Upper lobe of left lung (tissue), 6 donors: ENCODE measurements around the gene PCDH1. TPM values are rescaled to one million over a fixed set of nuclear protein-coding genes. Genes with fewer than 3 reads are reported as not detected.
A peak's percentile ranks its signal among the peaks of the same experiment; 100 is the strongest.

Source experiments
- ATAC-seq, 2 donors: fragments of 200-7000 bp; cut with Tn5 transposase; one replicate each; pipeline ENCODE4 v1.9.1; 2022; ENCODE audit warnings: mild to moderate bottlenecking in 2 of 2, moderate library complexity in 2 of 2; ENCODE audit not compliant: low FRiP score in 2 of 2
- DNase-seq, 2 donors: peaks; one replicate each; pipeline ENCODE4 v3.0.0-alpha.2; 2019 to 2020
- H3K27ac ChIP-seq, 4 donors: fragments of 200-600 bp; sonication (generic); one replicate each; pipeline ENCODE4 v1.5.1; 2016 to 2019
- H3K27me3 ChIP-seq, 4 donors: fragments of 200-600 bp; sonication (generic); one replicate each; pipeline ENCODE4 v1.5.1; 2017 to 2019
- H3K36me3 ChIP-seq, 4 donors: fragments of 200-600 bp; sonication (generic); one replicate each; pipeline ENCODE4 v1.5.1; 2016 to 2019
- H3K4me1 ChIP-seq, 4 donors: fragments of 200-600 bp; sonication (generic); one replicate each; pipeline ENCODE4 v1.5.1; 2018 to 2019
- H3K4me3 ChIP-seq, 4 donors: fragments of 200-600 bp; sonication (generic); one replicate each; pipeline ENCODE4 v1.5.1; 2017 to 2019; ENCODE audit warnings: mild to moderate bottlenecking in 2 of 4, moderate library complexity in 1 of 4
- H3K9me3 ChIP-seq, 4 donors: fragments of 200-600 bp; sonication (generic); one replicate each; pipeline ENCODE4 v1.5.1; 2018 to 2019
- EP300 ChIP-seq, 4 donors: sonication (generic); formaldehyde crosslinking; IDR thresholded peaks; one replicate each; pipeline ENCODE4 v1.5.1; 2017; ENCODE audit warnings: antibody characterized with exemption in 4 of 4, control low read depth in 2 of 4
- POLR2A ChIP-seq, 4 donors: fragments of 450-650 bp; IDR thresholded peaks; one replicate each; pipeline ENCODE4 v1.5.1; 2016 to 2017; ENCODE audit warnings: antibody characterized with exemption in 4 of 4, mild to moderate bottlenecking in 2 of 4
- POLR2AphosphoS5 ChIP-seq, 2 donors: sonication (generic); formaldehyde crosslinking; IDR thresholded peaks; one replicate each; pipeline ENCODE4 v1.5.1; 2017; ENCODE audit warnings: antibody characterized with exemption in 2 of 2
- WGBS, 2 donors: methylation state at CpG; one replicate each; pipeline ENCODE4 v1.1.5; 2017 to 2018; 5-methylcytosine and 5-hydroxymethylcytosine counted together
- total RNA-seq, 6 donors: library from RNA; depleted of rRNA in 4 of 6; stranded (reverse); fragments of >200 nt in 4 of 6; gene quantifications; one replicate each; pipeline versions ENCODE4 v1.1.0 to v1.2.1, GENCODE V29; 2016 to 2021
- TF ChIP-seq, protein P1 (sequence below), 6 experiments: fragments of 450-650 bp in 4 of 6; fragments of 200-600 bp in 2 of 6; sonication (generic) in 2 of 6; IDR thresholded peaks; one replicate each; pipeline ENCODE4 v1.5.1; 2016 to 2019; ENCODE audit warnings: antibody characterized with exemption in 6 of 6
- donor health status: DM: no; HTN: no; CAD: no; lungs with moderate emphysema.
- donor health status: DM: no; HTN: yes; CAD: no; lungs with severe emphysema.

PCDH1 gene
- total RNA-seq, 6 donors from 2014 or later, result 41.3 to 133 (median 81.6) TPM

- 83 to 84% methylated on average over 9 of the region's 9 CpGs for WGBS, 2 donors
- H3K4me3 ChIP-seq, result no peak overlapping the region
- ATAC-seq, result no peak
- peak overlapping the region; percentile 81 to 97 (median 94) for H3K27ac ChIP-seq
- H3K27me3 ChIP-seq, result no peaks in the 10 kb centered on the region
- H3K4me1 ChIP-seq, result peaks cover 74 to 90% (median 84%) of the 10 kb centered on the region in 4 donors
- TF ChIP-seq EP300 (IDR thresholded peaks at IDR 0.05) (no peak), POLR2AphosphoS5 (IDR thresholded peaks at IDR 0.05) (no peak)
- no peaks in the 10 kb centered on the region for H3K9me3 ChIP-seq
- no peak for DNase-seq
- no peaks in the 10 kb centered on the region for H3K36me3 ChIP-seq
Observed at GRCh38 chr5:141844414-141845097, 33.7 kb downstream of the PCDH1 start.

DNA sequence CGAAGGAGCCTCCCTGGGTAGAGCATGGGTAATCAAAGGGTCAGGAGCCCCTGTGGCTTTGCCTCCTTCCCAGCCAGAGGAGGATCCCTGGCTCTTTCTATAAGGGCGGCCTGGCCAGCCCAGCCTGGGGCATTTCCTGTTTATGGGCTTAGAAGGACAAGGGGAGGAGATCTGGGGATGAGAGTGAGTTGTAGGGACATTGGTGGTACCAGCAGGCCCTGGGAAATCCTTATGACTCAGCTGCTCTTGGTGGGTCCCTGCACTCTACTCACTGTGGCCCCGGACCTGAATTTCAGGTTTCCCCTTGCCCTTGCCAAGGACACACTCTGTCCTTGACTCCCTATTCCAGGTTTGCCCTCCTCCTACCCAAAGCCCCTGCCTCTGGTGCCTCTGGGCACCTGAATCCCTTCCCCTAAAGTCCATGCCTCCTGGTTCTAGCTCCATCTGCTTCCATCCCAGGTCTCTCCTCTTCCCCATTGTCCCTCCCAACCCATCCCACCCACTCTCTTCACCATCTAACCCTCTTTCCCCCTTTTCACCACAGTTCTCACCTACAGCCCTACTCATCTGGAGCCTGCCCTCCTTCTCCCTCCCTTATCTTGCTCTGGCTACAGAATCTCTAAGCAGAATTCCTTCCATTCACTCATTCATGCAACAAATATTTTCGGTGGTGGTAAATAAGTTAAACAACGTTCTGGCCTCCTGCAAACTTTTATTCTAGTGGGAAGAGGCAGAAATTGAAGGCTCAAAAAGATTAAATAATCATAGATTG is 34.9 kb downstream of the PCDH1 start:
- Histone ChIP-seq H3K27me3 (no peaks in the 10 kb centered on the region), H3K36me3 (no peaks in the 10 kb centered on the region), H3K4me3 (no peak overlapping the region), H3K9me3 (no peaks in the 10 kb centered on the region), H3K4me1 (peaks cover 73 to 88% (median 81%) of the 10 kb centered on the region in 4 donors), H3K27ac (peak overlapping the region; percentile 81 to 97 (median 94))
- DNase-seq, result peak in 1 of 2 donors; percentile 58
- TF ChIP-seq EP300 (IDR thresholded peaks at IDR 0.05) (peak in 2 of 4 donors; percentile 45 to 71), POLR2AphosphoS5 (IDR thresholded peaks at IDR 0.05) (peak; percentile 38 to 70), POLR2A (IDR thresholded peaks at IDR 0.05) (peak in 1 of 4 donors; percentile 8)
- TF ChIP-seq, protein P1, sequence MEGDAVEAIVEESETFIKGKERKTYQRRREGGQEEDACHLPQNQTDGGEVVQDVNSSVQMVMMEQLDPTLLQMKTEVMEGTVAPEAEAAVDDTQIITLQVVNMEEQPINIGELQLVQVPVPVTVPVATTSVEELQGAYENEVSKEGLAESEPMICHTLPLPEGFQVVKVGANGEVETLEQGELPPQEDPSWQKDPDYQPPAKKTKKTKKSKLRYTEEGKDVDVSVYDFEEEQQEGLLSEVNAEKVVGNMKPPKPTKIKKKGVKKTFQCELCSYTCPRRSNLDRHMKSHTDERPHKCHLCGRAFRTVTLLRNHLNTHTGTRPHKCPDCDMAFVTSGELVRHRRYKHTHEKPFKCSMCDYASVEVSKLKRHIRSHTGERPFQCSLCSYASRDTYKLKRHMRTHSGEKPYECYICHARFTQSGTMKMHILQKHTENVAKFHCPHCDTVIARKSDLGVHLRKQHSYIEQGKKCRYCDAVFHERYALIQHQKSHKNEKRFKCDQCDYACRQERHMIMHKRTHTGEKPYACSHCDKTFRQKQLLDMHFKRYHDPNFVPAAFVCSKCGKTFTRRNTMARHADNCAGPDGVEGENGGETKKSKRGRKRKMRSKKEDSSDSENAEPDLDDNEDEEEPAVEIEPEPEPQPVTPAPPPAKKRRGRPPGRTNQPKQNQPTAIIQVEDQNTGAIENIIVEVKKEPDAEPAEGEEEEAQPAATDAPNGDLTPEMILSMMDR (IDR thresholded peaks at IDR 0.05), result no peak
- 34 to 59% methylated on average over 5 of the region's 5 CpGs for WGBS, 2 donors
- no peak for ATAC-seq

- 24 to 29% methylated on average over 7 to 14 of the region's 14 CpGs for WGBS, 2 donors
- peaks cover 70 to 88% (median 77%) of the 10 kb centered on the region in 4 donors for H3K4me1 ChIP-seq
- peak overlapping the region; percentile 81 to 97 (median 94) for H3K27ac ChIP-seq
- ATAC-seq, result peak; percentile 31 to 69
- TF ChIP-seq, protein P1 (IDR thresholded peaks at IDR 0.05), result no peak
- TF ChIP-seq EP300 (IDR thresholded peaks at IDR 0.05), result peak in 2 of 4 donors; percentile 44 to 46
- peak in 1 of 2 donors; percentile 51 for TF ChIP-seq POLR2AphosphoS5 (IDR thresholded peaks at IDR 0.05)
- TF ChIP-seq POLR2A (IDR thresholded peaks at IDR 0.05), result peak in 1 of 4 donors; percentile 7
- H3K27me3 ChIP-seq, result no peaks in the 10 kb centered on the region
- H3K36me3 ChIP-seq, result no peaks in the 10 kb centered on the region
- H3K4me3 ChIP-seq, result no peak overlapping the region
- no peaks in the 10 kb centered on the region for H3K9me3 ChIP-seq
- DNase-seq, result peak; percentile 73 to 86
Observed at GRCh38 chr5:141841378-141842180, 36.6 kb downstream of the PCDH1 start.

DNA sequence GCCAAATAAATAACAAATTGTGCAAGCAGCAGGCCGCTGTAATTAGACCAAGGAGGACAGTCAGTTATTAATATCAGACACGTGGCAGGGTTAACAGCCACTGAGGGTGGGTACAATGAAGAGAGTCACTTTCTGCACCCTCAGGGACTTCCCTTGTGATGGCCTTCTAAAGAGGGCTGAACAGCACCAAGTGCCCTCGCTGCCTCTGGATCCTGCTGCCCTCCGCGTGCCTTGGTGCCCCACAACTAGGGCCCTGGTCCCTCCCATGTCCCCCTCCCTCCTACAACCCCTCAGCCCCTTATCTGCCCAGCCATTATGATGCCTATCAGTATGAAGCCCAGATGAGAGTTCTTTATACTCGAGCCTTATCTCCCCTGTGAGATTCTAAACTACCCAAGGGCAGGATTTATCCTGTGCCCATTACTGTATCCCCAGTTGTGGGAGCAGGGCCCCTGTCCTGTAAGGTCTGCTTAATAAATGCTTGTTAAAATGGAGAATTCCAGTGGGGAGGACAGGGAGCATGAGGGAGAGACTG is 37.3 kb downstream of the PCDH1 start:
- DNase-seq (no peak), ATAC-seq (no peak)
- H3K27me3 ChIP-seq, result no peaks in the 10 kb centered on the region
- WGBS, 2 donors, result 65 to 68% methylated on average over 6 of the region's 6 CpGs
- TF ChIP-seq POLR2AphosphoS5 (IDR thresholded peaks at IDR 0.05) (no peak), POLR2A (IDR thresholded peaks at IDR 0.05) (no peak), EP300 (IDR thresholded peaks at IDR 0.05) (no peak)
- TF ChIP-seq, protein P1 (IDR thresholded peaks at IDR 0.05), result no peak
- peaks cover 68 to 87% (median 76%) of the 10 kb centered on the region in 4 donors for H3K4me1 ChIP-seq
- H3K36me3 ChIP-seq, result no peaks in the 10 kb centered on the region
- H3K4me3 ChIP-seq, result no peak overlapping the region
- no peaks in the 10 kb centered on the region for H3K9me3 ChIP-seq
- H3K27ac ChIP-seq, result peak overlapping the region; percentile 81 to 97 (median 94)
